ENCODE results near the gene NACC2. TPM values are rescaled to one million over a fixed set of nuclear protein-coding genes. Genes with fewer than 3 reads are reported as not detected.

The NACC2 gene
- total and polyA plus RNA-seq, 10 of the 15 experiments (the other 5 are each of a cell fraction or from before 2014, with no cell fraction given) = 0.66 to 14.7 (median 3.5) TPM

DNA sequence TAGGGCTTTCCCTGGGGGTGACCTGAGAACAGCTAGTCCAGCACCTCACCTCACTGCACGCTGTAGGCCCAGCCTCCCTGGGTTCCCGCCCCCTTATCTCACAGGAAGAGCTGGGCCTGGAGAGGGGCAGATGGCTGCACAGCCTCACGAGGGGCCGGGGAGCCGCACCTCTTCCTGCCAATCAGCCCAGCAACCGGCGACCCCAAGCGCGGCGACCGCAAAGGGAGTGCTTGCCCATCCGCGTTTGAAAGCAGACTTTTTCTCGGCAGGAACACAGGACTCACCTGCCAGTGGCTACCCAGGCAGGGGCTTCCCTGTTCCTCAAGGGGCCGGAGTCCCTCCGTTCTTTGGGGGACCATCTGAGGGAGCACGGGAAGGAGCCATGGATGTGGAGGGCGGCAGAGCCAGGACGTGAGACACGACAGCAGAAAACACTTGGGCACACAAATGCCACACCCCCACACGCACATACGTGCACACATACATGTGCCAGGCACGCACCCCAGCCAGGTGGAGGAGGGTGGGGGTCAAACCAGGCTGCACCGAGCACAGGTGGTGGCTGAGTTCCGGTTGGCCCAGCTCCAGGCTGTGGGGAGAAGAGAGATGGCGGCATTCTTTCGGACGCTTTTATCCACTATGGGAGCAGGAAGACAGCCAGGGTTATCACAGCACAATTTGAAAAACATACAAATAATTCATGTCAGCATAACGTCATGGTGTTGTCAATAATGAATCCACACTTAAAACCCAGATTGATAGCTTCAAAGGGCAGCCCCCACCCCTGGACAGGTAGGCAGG is 12.3 kb upstream of the NACC2 start (continued):
- TF ChIP-seq HSF1 (IDR thresholded peaks at IDR 0.05; ENCODE audit: low read depth, low read length) (no peak), MXI1 (IDR thresholded peaks at IDR 0.05; ENCODE audit: low read depth, low read length) (no peak), NRF1 (conservative IDR thresholded peaks at IDR 0.05; ENCODE audit: low read depth, low read length) (no peak), TARDBP (IDR thresholded peaks at IDR 0.05; ENCODE audit: borderline replicate concordance) (no peak), DPF2 (IDR thresholded peaks at IDR 0.05) (no peak; the same call in 1 of the 2 replicates), GATAD2B (conservative IDR thresholded peaks at IDR 0.05; ENCODE audit: low read depth) (peak; percentile 57; the same call in 1 of the 2 replicates), IKZF2 (IDR thresholded peaks at IDR 0.05) (no peak), CREM (IDR thresholded peaks at IDR 0.05; ENCODE audit: low read depth) (no peak), BCL11A (IDR thresholded peaks at IDR 0.05; ENCODE audit: low read depth, low read length) (no peak), HCFC1 (IDR thresholded peaks at IDR 0.05; ENCODE audit: low read length) (no peak), SREBF1 (IDR thresholded peaks at IDR 0.05; ENCODE audit: low read length) (no peak), EP300 (IDR thresholded peaks at IDR 0.05; ENCODE audit: borderline replicate concordance in 1 of 2, control insufficient read depth in 1 of 2, low read depth in 2 of 2, low read length in 2 of 2) (no peak), ASH2L (IDR thresholded peaks at IDR 0.05; ENCODE audit: borderline replicate concordance, low read depth) (no peak), RB1 (IDR thresholded peaks at IDR 0.05; ENCODE audit: borderline replicate concordance) (no peak), KLF5 (IDR thresholded peaks at IDR 0.05; ENCODE audit: partially characterized antibody) (no peak), ZNF24 (IDR thresholded peaks at IDR 0.05) (no peak), ZNF217 (IDR thresholded peaks at IDR 0.05) (no peak), PBX3 (IDR thresholded peaks at IDR 0.05; ENCODE audit: insufficient replicate concordance, low read depth, low read length) (no peak), ZNF622 (IDR thresholded peaks at IDR 0.05) (no peak), EED (IDR thresholded peaks at IDR 0.05; ENCODE audit: low read depth) (peak; percentile 15; the same call in 1 of the 2 replicates), CHD2 (IDR thresholded peaks at IDR 0.05; ENCODE audit: borderline replicate concordance, low read depth, low read length) (no peak), JUNB (IDR thresholded peaks at IDR 0.05) (no peak), FOXK2 (IDR thresholded peaks at IDR 0.05) (no peak), HDAC2 (IDR thresholded peaks at IDR 0.05) (no peak)
- TF ChIP-seq, protein P1, sequence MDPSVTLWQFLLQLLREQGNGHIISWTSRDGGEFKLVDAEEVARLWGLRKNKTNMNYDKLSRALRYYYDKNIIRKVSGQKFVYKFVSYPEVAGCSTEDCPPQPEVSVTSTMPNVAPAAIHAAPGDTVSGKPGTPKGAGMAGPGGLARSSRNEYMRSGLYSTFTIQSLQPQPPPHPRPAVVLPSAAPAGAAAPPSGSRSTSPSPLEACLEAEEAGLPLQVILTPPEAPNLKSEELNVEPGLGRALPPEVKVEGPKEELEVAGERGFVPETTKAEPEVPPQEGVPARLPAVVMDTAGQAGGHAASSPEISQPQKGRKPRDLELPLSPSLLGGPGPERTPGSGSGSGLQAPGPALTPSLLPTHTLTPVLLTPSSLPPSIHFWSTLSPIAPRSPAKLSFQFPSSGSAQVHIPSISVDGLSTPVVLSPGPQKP (IDR thresholded peaks at IDR 0.05; ENCODE audit: low read depth, low read length) = no peak
- TF ChIP-seq, protein P2, sequence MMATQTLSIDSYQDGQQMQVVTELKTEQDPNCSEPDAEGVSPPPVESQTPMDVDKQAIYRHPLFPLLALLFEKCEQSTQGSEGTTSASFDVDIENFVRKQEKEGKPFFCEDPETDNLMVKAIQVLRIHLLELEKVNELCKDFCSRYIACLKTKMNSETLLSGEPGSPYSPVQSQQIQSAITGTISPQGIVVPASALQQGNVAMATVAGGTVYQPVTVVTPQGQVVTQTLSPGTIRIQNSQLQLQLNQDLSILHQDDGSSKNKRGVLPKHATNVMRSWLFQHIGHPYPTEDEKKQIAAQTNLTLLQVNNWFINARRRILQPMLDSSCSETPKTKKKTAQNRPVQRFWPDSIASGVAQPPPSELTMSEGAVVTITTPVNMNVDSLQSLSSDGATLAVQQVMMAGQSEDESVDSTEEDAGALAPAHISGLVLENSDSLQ (IDR thresholded peaks at IDR 0.05) = peak; percentile 89

Measured in GM12878 (cell line).